ENCODE data around the gene CDPF1.

DNA sequence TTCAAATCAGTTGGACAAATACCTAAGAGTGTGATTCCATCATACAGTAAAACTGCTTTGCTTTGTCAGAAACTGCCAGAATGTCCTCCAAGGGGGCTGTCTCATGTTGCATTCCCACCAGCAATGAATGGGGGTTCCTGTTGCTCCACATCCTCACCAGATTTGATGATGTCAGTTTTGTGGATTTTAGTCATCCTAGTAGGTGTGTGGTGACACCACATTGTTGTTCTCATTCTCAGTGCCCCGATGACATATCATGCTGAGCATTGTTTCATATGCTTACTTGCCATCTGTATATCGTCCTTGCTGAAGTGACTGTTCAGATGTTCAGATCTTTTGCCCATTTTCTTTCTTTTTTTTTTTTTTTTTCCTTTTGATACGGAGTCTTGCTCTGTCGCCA, 37.0 kb downstream of the CDPF1 start:
- TF ChIP-seq EZH2phosphoT487 (IDR thresholded peaks at IDR 0.05), result no peak
- TF ChIP-seq, protein P1, sequence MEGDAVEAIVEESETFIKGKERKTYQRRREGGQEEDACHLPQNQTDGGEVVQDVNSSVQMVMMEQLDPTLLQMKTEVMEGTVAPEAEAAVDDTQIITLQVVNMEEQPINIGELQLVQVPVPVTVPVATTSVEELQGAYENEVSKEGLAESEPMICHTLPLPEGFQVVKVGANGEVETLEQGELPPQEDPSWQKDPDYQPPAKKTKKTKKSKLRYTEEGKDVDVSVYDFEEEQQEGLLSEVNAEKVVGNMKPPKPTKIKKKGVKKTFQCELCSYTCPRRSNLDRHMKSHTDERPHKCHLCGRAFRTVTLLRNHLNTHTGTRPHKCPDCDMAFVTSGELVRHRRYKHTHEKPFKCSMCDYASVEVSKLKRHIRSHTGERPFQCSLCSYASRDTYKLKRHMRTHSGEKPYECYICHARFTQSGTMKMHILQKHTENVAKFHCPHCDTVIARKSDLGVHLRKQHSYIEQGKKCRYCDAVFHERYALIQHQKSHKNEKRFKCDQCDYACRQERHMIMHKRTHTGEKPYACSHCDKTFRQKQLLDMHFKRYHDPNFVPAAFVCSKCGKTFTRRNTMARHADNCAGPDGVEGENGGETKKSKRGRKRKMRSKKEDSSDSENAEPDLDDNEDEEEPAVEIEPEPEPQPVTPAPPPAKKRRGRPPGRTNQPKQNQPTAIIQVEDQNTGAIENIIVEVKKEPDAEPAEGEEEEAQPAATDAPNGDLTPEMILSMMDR (IDR thresholded peaks at IDR 0.05), result no peak

Measured in neural progenitor cell (in vitro differentiated cells).